ENCODE results near the gene LPP.

GRCh38 chr3:188389711-188390342, 235.9 kb downstream of the LPP start:
- no peak for TF ChIP-seq TAF1 (IDR thresholded peaks at IDR 0.05; ENCODE audit: borderline replicate concordance, low read depth, low read length)
- TF ChIP-seq POLR2A (IDR thresholded peaks at IDR 0.05; ENCODE audit: low read depth, low read length), result no peak
